GM10847 (cell line): ENCODE results near the gene NPY2R.

Source experiments
- POLR2A ChIP-seq: IDR thresholded peaks from 2 replicates; pipeline ENCODE4 v1.6.1; 2011; ENCODE audit not compliant: insufficient read length; ENCODE audit errors: extremely low read depth

NPY2R gene

GRCh38 chr4:155208258-155209054 is at the start of gene NPY2R:
Gene NPY2R (plus strand): TSS chr4:155208636. CDS start chr4:155213940, 5,304 bp downstream.
- TF ChIP-seq POLR2A, result no peak

- no peak for TF ChIP-seq POLR2A
Measured at GRCh38 chr4:155161357-155161756, 47.1 kb upstream of the NPY2R start.

- no peak for TF ChIP-seq POLR2A
Measured at GRCh38 chr4:155164718-155165117, 43.7 kb upstream of the NPY2R start.

- TF ChIP-seq POLR2A, result no peak
Measured at GRCh38 chr4:155170569-155170968, 37.9 kb upstream of the NPY2R start.

- no peak for TF ChIP-seq POLR2A
Measured at GRCh38 chr4:155173371-155173770, 35.1 kb upstream of the NPY2R start.

- TF ChIP-seq POLR2A, result no peak
Measured at GRCh38 chr4:155174668-155175067, 33.8 kb upstream of the NPY2R start.

- TF ChIP-seq POLR2A, result no peak
Measured at GRCh38 chr4:155179216-155179615, 29.2 kb upstream of the NPY2R start.

- no peak for TF ChIP-seq POLR2A
Measured at GRCh38 chr4:155186972-155187371, 21.5 kb upstream of the NPY2R start.

- no peak for TF ChIP-seq POLR2A
Measured at GRCh38 chr4:155187989-155188388, 20.4 kb upstream of the NPY2R start.

- no peak for TF ChIP-seq POLR2A
Measured at GRCh38 chr4:155190099-155190498, 18.3 kb upstream of the NPY2R start.

GRCh38 chr4:155197757-155198156 is 10.7 kb upstream of the NPY2R start:
- TF ChIP-seq POLR2A, result no peak

- no peak for TF ChIP-seq POLR2A
Measured at GRCh38 chr4:155207534-155208257, 740 bp upstream of the NPY2R start.

GRCh38 chr4:155220025-155220424 is 11.6 kb downstream of the NPY2R start:
- no peak for TF ChIP-seq POLR2A

- no peak for TF ChIP-seq POLR2A
Measured at GRCh38 chr4:155227131-155227530, 18.7 kb downstream of the NPY2R start.

GRCh38 chr4:155228713-155229112 is 20.3 kb downstream of the NPY2R start:
- no peak for TF ChIP-seq POLR2A

GRCh38 chr4:155232432-155232831 is 24.0 kb downstream of the NPY2R start:
- no peak for TF ChIP-seq POLR2A
